ENCODE data around the gene TAGLN. TPM values are rescaled to one million over a fixed set of nuclear protein-coding genes. Genes with fewer than 3 reads are reported as not detected.

The TAGLN gene
- total RNA-seq, 1 experiment from 2014 or later: 11.0 TPM

GRCh38 chr11:117171007-117171403 lies 28.2 kb upstream of the TAGLN start:
- DNase-seq: no peak
- H3K4me1 ChIP-seq (replicated peaks; ENCODE audit: insufficient read depth): no peaks in the 10 kb centered on the region
- no peaks in the 10 kb centered on the region for H3K9me2 ChIP-seq (ENCODE audit: insufficient read depth)
- TF ChIP-seq CTCF (conservative IDR thresholded peaks at IDR 0.05): no peak
- TF ChIP-seq EZH2 (IDR thresholded peaks at IDR 0.05; ENCODE audit: low read depth): no peak
- no peaks in the 10 kb centered on the region for H3K9me3 ChIP-seq (ENCODE audit: insufficient read depth, low read depth)
- H3K36me3 ChIP-seq (ENCODE audit: low read depth): peaks cover 39% of the 10 kb centered on the region
- no TSS peak for BruUV-seq (replicated peaks)
- H3K79me2 ChIP-seq (ENCODE audit: low read depth): no peaks in the 10 kb centered on the region
- POLR2A ChIA-PET (ENCODE audit: unreplicated experiment): no interaction called here
- H4K20me1 ChIP-seq (ENCODE audit: insufficient read depth): peaks cover 29% of the 10 kb centered on the region
- no peaks in the 10 kb centered on the region for H3K27me3 ChIP-seq (ENCODE audit: insufficient read depth, low read depth)
- peaks cover 25% of the 10 kb centered on the region; the same call in 1 of the 2 replicates for H3F3A ChIP-seq (ENCODE audit: insufficient read depth, low read depth)
- CTCF ChIA-PET: no interaction called here
- intact Hi-C loops (cut with micrococcal nuclease; ENCODE audit: unreplicated experiment): no loop called here
- no peak overlapping the region for H2AFZ ChIP-seq
- H3K27ac ChIP-seq: no peak overlapping the region
- no peak overlapping the region for H3K4me2 ChIP-seq
- H3K4me3 ChIP-seq: no peak overlapping the region

- Histone ChIP-seq H3K27ac (no peak overlapping the region), H4K20me1 (ENCODE audit: insufficient read depth) (peaks cover 24% of the 10 kb centered on the region), H3F3A (ENCODE audit: insufficient read depth, low read depth) (peaks cover 25% of the 10 kb centered on the region; the same call in 1 of the 2 replicates), H3K4me3 (no peak overlapping the region), H2AFZ (no peak overlapping the region), H3K9me3 (ENCODE audit: insufficient read depth, low read depth) (no peaks in the 10 kb centered on the region), H3K4me1 (replicated peaks; ENCODE audit: insufficient read depth) (no peaks in the 10 kb centered on the region), H3K27me3 (ENCODE audit: insufficient read depth, low read depth) (no peaks in the 10 kb centered on the region), H3K4me2 (no peak overlapping the region), H3K9me2 (ENCODE audit: insufficient read depth) (no peaks in the 10 kb centered on the region), H3K36me3 (ENCODE audit: low read depth) (peaks cover 34% of the 10 kb centered on the region), H3K79me2 (ENCODE audit: low read depth) (no peaks in the 10 kb centered on the region)
- intact Hi-C loops (cut with micrococcal nuclease; ENCODE audit: unreplicated experiment): no loop called here
- DNase-seq: no peak
- no TSS peak for BruUV-seq (replicated peaks)
- ChIA-PET CTCF (interaction anchor here (0.5 kb wide), 1 partner anchor 128 kb away, joined by 4 read pairs; no protein-coding TSS in a partner anchor), POLR2A (ENCODE audit: unreplicated experiment) (no interaction called here)
- TF ChIP-seq EZH2 (IDR thresholded peaks at IDR 0.05; ENCODE audit: low read depth) (no peak), CTCF (conservative IDR thresholded peaks at IDR 0.05) (no peak)
Measured at GRCh38 chr11:117171404-117172061, 27.6 kb upstream of the TAGLN start.

- Histone ChIP-seq H3K27me3 (ENCODE audit: insufficient read depth, low read depth) (no peaks in the 10 kb centered on the region), H4K20me1 (ENCODE audit: insufficient read depth) (peaks cover 16% of the 10 kb centered on the region), H3K79me2 (ENCODE audit: low read depth) (no peaks in the 10 kb centered on the region), H3K9me2 (ENCODE audit: insufficient read depth) (no peaks in the 10 kb centered on the region), H3K36me3 (ENCODE audit: low read depth) (peaks cover 22% of the 10 kb centered on the region), H2AFZ (no peak overlapping the region), H3K4me1 (replicated peaks; ENCODE audit: insufficient read depth) (peaks cover 5% of the 10 kb centered on the region), H3F3A (ENCODE audit: insufficient read depth, low read depth) (peaks cover 27% of the 10 kb centered on the region; the same call in 1 of the 2 replicates), H3K27ac (no peak overlapping the region), H3K9me3 (ENCODE audit: insufficient read depth, low read depth) (no peaks in the 10 kb centered on the region), H3K4me3 (no peak overlapping the region), H3K4me2 (no peak overlapping the region)
- TF ChIP-seq EZH2 (IDR thresholded peaks at IDR 0.05; ENCODE audit: low read depth) (no peak), CTCF (conservative IDR thresholded peaks at IDR 0.05) (no peak)
- ChIA-PET POLR2A (ENCODE audit: unreplicated experiment) (interaction anchor here (0.6 kb wide), 2 partner anchors 399 to 1262 kb away, joined by 3 read pairs; no protein-coding TSS in a partner anchor), CTCF (no interaction called here)
- intact Hi-C loops (cut with micrococcal nuclease; ENCODE audit: unreplicated experiment): no loop called here
- TSS peak; percentile 3 for BruUV-seq (replicated peaks)
- no peak for DNase-seq
Measured at GRCh38 chr11:117172724-117173421, 26.3 kb upstream of the TAGLN start.
